NCI-H526 (cell line): ENCODE results near the gene MATCAP1.
A peak's percentile ranks its signal among the peaks of the same experiment; 100 is the strongest.

Experiments
- DNase-seq, 2 experiments: peaks; one replicate each; lab custom pipeline; 2025; lab: John Stamatoyannopoulos, UW

MATCAP1 gene

DNA sequence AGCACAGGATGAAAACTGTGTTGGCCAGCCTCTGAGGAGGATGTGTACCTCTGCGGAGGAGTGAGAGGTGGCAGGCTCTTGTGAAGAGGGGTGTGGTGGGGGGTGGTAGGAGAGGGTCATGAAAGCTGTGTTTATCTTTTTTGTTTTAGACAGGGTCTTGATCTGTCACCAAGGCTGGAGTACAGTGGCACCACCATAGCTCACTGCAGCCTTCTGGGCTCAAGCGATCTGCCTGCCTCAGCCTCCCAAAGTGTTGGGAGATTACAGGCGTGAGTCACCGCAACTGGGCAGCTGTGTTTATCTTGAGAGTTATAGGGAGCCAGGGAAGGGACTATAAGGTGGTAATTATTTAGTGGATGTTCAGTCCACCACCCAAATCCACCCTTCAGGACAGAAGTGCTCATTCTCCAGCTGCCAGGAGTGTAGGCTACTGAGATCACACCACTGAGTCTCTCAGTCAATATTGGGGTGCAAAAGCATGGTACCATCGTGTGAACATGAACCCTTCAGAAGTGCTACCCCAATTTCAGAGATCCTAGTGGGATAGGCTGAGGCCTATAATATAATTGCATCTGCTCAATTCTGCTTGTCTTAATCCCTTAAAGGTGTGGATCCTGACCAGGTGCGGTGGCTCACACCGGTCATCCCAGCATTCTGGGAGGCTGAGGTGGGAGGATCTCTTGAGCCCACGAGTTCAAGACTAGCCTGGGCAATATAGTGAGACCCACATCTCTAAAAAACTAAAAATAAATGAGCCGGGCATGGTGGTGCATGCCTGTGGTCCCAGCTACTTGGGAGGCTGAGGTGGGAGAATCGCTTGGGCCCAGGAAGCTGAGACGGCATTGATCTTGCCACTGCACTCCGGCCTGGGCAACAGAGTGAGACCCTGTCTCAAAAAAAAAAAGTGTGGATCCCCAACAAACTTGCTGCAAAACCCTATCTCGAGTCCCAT lies 7.0 kb upstream of the MATCAP1 start:
- no peak for DNase-seq

DNA sequence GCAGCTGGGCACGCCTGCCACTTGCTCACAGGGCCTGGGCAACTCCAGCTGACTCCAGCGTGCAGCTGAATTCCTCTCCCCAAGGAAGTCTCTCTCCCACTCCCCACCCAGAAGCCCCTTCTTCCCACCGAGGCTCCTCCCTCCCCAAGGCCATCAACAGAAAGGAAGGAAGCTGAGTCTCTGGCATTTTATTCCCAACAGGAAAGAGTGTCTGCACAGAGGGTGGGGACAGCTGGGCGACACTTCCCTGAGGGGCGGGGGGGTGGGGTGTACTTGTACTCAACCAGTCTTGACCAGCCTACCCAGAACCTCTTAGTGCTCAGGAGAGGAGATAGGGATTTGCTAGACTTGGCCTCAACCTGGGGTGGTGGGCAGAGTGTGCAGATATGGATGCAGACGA lies 6.3 kb upstream of the MATCAP1 start, which contains the start of gene EXOC3L1:
Gene EXOC3L1, minus strand, starts transcription at position 96 of the 400 bp plus-strand sequence. CDS start 460 bp downstream, outside the sequence.
- no peak for DNase-seq

DNA sequence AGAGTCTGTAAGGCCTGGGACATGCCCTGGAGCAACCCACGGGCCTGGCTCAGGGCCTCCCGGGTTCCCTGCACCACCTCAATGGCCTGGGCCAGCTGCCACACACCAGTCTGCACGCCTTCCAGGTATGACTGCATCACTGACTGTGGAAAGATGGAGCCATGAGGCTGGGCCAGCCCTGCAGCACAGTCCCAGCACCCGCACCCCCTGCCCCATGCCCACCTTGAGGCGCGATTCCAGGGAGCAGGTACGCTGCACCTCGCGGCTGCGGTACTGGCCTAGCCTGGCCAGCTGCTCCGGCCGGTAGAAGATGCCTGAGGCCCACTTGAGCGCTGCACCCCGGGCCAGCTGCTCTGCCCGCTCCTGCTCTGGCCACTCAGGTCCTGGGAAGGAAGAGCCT lies 5.0 kb upstream of the MATCAP1 start:
- no peak for DNase-seq

DNA sequence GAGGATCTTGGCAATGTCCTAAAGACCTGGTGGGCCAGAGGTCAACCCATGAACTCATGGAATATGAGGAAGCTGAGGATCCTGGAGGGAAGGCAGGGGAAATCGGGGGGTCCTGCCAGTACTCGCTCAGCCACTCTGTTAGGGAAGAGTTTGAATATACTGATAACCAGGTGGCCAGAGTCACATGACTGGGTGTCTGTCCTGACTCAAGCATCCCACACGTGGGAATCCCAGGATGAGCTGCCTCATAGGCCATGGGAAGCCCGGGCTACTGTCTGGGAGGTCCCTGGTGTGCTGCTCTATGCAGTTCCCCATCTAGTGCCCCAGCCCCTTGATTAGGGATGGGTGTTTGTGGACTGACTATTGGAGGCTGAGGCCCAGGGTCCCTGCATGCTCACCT lies 4.6 kb upstream of the MATCAP1 start:
- no peak for DNase-seq

DNA sequence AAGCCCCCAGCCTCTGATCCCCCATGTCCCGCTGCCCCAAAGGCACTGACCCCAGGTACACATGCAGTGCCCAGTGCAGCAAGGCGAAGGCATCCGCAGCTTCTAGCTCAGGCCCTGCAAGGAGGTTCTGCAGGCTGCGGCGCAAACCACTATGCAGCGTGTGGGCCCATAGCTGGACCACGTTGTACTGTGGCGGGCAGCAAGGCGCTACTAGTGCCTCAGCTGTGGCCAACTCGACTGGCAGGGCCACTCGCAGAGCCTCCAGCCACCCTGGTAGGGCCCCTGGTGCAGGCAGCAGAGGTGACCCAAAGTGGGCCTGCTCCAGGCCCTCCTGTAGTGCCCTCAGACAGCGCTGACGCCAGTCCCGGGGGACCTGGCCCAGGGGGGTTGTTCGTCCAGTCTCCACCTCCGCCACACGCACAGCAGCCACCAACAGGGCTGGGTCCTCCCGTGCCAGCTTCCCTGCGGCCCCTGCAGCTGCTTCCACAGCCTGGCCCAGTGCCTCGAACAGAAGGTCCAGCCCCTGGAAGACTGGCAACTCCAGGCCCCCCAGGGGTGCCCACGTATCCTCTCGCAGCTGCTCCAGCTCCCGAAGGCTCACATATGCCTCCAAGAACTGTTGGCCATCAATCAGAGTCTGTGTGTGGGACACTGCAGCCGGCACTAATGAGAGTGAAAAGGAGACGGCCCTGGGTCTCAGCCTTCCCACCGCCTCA lies 3.6 kb upstream of the MATCAP1 start:
- DNase-seq, result no peak

DNA sequence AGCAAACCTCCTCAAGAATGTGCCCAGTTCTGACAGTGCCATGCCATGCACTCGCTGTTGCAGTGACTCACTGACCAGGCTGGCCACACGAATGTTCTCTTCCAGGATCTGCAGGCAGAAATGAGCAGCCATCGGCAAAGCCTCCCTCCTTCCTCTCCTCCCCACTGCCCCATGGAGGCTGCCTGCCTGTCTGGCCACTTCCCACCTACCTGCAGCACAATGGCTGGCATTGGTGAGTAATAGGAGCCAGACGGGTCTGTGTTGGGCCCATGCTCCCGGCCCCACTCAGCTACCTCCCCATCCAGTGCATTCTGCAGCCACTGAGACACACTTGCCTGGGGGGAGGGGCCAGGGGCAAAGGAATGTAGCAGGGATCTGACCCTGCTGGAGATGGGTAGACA lies 2.8 kb upstream of the MATCAP1 start:
- DNase-seq, result no peak

DNA sequence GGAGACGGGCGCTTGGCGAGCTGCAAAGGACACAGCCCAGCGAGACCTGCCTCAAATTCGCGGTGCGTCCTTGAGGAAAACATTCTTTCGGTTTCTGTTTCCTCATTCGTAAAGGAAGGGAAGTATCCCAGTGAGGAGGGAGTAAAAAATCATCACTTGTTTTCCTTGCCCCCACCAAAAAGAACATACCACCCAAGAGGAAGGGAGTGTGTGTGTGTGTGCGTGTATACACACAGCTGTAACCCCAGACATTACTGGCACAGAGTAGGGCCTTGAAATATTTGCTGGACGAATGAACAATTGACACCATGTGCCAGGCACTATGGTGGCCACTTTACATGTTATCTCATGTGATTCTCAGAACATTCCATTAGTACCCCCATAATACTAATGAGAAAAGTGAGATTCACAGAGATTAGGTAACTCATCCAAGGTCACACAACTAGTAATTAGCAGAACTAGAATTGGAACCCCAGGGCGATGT lies 1.9 kb upstream of the MATCAP1 start:
- no peak for DNase-seq

DNA sequence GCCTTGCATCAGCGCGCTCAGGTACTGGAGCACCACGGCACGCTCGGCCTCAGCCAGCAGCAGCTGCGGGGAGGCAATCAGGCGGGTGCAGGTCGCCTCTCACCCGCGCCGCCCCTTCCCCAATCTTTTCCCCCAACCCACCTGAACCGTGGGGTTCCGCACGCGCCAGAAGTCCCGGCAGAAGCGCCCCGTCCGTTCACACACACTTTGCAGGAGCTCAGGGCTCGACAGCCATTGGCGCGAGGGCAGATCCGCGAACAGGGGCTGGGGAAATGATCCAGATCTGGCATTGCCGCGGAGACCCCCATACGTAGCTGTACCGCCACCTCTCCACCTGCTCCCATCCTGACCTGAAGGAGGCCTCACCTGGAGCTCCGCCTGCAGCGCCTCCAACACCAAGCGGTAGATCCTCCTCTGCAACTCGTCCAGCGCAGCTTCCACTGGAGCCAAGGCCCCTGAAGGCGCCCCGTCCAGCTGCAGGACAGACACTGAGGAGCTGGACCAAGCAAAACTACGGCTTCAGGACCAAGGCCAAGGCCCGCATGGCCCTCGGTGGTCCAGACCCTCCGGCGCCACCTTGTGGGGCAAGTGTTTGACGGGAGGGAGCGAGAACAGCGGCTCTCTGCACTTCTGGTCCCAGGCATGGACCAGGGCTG lies 1.4 kb upstream of the MATCAP1 start:
- peak; percentile 55 to 86 for DNase-seq

DNA sequence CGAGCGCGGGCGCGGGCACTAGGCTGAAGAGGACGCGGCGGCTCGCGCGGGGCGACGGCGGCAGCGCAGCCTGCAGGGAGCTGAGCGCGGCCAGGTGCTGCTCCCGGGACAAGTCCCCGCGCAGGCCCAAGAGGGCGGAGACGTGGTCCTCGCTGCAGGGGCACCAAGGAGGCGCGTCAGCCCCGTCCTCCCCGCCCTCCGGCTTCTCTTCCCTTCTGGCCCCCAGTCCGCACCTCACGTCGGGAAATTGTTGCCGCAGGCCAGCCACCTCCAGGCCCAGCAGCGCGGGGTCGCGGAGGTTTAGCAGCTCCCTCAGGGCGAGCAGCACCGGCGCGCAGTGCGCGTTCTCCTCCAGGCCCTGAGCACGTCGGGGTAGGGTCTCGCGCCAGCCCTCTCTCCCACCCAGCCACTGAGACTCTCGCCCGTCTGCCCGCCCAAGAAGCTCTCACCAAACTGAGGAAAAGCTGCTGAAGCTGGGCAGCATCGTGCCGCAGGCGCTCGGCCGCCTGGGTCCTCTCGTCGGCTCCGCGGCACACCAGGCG lies 761 bp upstream of the MATCAP1 start:
- peak; percentile 63 to 78 for DNase-seq

DNA sequence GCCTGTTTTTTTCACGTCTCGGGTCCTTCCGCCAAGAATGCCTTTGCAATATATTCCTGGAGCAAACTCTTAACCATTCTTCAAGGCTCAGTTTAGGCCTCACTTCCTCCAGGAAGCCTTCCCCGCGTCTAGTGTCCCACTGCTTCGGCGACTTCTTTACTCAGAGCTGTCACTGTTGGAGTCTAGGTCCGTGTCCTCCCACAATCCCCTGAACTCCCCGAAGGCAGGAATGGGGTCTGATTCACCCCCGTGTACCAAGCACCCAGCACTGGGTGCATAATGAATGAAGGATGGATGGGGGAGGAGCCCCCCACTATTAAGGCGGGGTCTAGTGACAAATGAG lies 508 bp downstream of the MATCAP1 start:
- DNase-seq, result no peak

DNA sequence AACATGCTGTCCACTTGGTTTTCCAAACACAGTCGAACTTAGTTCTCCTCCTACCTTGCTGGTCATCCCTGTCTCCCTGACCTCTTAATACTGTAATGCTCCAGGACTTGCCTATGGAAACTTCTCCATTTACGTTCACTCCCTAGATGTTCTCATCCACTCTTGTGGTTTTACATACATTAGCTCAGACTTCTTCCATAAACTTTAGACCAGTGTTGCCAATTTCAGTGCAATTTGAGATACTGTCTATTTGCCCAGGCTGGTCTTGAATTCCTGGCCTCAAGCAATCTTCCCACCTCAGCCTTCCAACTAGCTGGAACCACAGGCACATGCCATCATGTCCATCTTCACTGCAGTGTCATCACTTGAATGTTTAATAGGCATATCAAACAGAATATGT lies 1.5 kb downstream of the MATCAP1 start:
- DNase-seq, result no peak

DNA sequence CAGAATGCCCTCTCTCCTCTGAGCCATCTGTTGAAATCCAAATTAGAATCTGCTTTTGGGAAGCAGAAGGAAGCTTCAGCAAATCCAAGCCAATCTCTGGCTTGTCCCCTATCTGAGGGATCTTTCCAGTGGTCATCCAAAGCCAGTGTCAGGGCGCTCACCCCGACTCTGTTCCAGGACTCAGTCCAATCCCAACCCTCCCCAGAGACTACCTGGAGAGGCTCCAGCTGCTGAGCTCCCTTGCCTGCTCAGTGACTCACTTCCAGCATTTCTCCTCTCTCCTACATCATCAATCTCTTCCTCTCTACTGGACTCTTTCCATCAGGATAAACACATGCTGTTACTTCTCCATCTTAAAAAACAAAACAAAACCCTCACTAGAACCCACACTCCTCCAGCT lies 2.4 kb downstream of the MATCAP1 start:
- no peak for DNase-seq

DNA sequence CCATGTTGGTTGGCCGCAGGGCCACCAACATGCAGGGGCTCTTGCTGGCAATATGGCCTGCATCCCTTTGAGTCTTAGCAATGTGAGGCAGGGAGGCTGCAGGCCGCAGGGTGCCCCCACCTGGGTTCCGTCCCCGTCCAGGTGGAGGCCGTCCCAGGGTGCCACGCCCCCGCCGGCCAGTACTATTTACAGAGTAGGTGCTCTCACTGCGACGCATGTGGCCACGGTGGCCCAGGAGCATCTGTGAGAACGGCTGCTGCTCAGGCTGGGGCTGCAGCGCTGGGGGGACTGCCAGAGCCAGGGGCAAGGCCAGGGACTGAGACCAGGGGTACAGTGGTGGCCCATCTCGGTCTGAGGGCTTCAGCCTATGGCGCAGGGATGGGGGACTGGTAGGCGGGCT lies 3.6 kb downstream of the MATCAP1 start:
- no peak for DNase-seq

DNA sequence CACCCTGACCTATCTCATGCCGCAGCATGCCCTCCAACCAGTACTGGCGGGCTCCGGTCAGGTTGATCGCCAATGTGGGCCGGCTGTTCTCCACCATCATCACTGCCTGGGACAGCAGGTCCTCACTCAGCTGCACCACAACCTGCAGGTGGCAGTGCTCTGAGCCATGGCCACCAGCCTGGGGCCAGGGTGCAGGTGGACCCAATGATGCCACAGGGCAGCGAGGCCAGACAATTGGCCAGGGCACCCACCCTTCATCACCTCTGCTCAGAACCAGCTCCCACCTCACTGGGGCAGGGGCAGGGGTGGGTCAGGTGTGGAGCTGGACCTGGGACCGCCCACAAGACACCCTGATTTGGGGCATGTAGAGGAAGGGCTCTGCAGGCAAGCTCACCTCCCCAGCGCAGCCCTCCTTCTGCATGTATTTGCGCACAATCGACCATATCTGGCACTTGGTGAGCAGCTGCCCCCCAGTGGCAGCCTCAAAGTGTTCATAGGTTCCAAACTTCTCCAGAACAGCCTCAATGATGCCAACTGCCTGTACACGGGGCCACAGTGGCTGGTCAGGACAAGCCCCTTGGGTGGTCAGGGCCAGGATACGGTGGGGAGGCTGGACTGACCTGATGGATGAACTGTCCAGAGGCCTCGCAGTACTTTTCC lies 4.2 kb downstream of the MATCAP1 start:
- peak in 1 of 2 experiments; percentile 5 for DNase-seq

DNA sequence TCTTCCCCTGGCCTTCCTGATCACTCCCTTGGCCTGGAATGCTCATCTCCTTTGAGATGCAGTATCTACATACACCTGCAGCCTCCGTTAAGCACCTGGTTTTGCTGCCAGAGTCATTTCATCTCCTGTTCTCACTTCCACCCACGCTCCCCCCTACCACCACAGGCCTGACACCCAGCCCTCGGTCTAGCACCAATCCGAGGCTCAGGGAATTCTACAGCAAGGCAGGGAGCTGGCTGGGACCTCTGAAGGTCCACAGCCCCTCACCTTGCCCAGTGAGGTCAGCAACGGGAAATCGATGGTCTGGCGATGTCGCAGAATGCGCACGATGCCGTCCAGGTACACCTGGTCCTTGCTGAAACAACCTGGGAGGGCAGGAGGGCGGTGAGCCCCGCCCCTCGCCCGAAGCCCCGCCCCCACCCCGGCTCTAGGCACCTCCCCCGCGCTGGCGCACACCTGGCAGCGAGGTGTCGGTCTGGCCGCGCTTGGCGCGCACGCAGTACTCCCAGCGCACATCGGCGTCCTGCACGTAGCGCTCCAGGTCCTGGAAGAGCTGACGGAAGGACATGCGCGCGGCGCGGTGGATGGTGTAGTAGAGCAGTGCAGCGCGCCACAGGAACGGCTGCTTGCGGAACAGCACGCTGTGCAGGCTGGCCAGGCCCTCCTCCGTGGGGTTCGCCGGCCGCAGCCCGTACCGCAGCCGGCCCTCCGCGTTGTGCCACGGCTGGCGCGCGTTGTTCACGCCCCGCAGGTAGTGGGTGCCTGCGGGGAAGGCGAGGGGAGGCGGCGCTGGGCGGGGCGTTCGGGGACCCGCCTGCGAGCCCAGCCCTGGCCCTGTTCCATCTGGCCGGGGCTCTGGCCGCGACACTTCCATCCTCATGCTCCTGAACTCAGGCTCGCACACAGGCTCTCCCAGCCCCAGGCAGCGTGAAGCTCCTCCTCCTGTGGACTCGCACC lies 5.7 kb downstream of the MATCAP1 start:
- peak; percentile 80 to 92 for DNase-seq

DNA sequence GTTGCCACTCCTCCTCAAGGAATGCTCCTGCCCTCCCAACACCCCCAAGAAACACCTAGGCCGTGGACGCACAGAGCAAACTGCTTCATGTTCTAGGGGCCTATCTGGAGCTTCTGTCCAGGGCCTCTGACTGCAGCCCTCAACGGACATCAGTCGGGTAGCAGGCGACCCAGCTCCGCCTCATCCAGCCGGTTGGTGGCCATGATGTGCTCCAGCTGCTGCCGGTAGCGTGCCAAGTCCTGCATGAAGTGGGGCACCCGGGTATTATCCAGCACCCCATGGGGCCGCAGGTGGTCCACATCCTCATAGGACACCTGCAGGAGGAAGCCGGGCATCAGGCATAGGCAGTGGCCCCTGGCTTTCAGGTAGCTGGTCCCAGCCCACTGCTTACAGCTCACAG lies 7.1 kb downstream of the MATCAP1 start:
- DNase-seq, result no peak

DNA sequence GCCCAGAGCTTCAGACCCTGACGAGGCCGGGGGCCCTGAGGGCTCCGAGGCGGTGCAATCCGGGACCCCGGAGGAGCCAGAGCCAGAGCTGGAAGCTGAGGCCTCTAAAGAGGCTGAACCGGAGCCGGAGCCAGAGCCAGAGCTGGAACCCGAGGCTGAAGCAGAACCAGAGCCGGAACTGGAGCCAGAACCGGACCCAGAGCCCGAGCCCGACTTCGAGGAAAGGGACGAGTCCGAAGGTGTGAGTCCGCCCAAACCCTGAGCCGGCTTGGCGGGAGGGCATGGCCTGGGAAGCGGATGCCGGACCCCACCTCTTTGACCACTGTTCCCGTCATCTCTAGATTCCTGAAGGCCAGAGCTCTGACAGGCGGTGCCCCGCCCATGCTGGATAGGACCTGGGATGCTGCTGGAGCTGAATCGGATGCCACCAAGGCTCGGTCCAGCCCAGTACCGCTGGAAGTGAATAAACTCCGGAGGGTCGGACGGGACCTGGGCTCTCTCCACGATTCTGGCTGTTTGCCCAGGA lies 9.0 kb downstream of the MATCAP1 start:
- no peak for DNase-seq

DNA sequence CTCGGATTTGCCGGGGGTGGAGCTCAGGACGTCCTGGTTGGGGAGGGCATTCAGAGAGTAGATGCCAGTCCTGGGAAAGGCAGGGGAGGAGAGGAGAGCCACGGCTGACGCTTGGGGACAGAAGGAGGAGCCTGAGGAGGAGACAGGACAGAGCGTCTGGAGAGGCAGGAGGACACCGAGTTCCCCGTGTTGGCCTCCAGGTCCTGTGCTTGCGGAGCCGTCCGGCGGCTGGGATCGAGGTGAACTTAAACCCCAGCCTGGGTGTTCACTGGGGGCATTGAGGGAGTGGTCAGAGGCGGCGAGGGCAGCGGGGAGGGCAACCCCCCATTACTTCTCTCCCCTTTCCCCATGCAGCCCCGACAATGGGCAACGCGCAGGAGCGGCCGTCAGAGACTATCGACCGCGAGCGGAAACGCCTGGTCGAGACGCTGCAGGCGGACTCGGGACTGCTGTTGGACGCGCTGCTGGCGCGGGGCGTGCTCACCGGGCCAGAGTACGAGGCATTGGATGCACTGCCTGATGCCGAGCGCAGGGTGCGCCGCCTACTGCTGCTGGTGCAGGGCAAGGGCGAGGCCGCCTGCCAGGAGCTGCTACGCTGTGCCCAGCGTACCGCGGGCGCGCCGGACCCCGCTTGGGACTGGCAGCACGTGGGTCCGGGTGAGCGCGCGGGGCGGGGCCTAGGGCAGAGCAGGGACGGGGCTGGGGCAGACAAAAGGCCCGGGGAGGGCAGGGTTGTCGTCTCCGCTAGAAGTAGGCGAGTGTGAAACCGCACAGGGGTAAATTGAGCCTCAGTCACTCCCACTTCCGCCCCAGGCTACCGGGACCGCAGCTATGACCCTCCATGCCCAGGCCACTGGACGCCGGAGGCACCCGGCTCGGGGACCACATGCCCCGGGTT lies 9.7 kb downstream of the MATCAP1 start:
- peak; percentile 50 to 86 for DNase-seq

DNA sequence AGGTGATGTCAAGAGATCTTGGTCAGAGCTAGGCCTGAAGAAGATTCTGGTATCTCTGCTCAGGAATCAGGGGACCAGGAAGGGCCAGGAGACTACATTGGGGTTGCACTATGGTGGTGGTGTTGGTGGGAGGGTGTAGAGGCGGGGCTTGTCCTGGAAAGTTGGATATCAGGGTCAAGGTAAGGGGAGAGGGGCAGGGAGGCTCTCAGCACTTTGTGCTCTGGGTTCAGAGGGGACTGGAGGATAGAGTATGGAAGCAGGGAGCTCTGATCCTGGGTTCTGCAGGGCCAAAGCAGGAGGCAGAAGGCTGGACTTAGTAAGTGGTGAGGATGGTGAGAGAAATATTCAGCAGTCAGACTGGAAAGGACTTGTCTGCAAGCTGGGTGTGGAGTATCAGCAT lies 10.4 kb downstream of the MATCAP1 start:
- no peak for DNase-seq
